ENCODE data around the gene HSPB9. TPM values are rescaled to one million over a fixed set of nuclear protein-coding genes. Genes with fewer than 3 reads are reported as not detected.

Gene HSPB9
- total RNA-seq, 1 experiment from 2014 or later: not detected

GRCh38 chr17:42153919-42154742 lies 31.5 kb downstream of the HSPB9 start:
- H3K4me3 ChIP-seq (ENCODE audit: low read depth, low read length, poor library complexity, severe bottlenecking): peak overlapping the region; percentile 88
- intact Hi-C loops (cut with micrococcal nuclease; ENCODE audit: unreplicated experiment): no loop called here
- H3K27me3 ChIP-seq (replicated peaks; ENCODE audit: insufficient read depth, low read depth, low read length, poor library complexity): no peaks in the 10 kb centered on the region
- DNase-seq (ENCODE audit: low spot score): no peak
- peak overlapping the region; percentile 78 for H3K27ac ChIP-seq (ENCODE audit: low read depth, low read length, poor library complexity, severe bottlenecking)
- CTCF ChIA-PET: no interaction called here
- TF ChIP-seq CTCF (conservative IDR thresholded peaks at IDR 0.05; ENCODE audit: low read depth, low read length): no peak
- no peak for TF ChIP-seq EZH2 (IDR thresholded peaks at IDR 0.05; ENCODE audit: borderline replicate concordance, low read depth, low read length, poor library complexity, severe bottlenecking)
- BruUV-seq (replicated peaks): TSS peak; percentile 46
- no peaks in the 10 kb centered on the region for H3K36me3 ChIP-seq (ENCODE audit: insufficient read depth, low read length, poor library complexity, severe bottlenecking)
- POLR2A ChIA-PET (ENCODE audit: low non-redundant PET): no interaction called here
- no peaks in the 10 kb centered on the region for H3K9me3 ChIP-seq (ENCODE audit: low read depth, low read length, poor library complexity, severe bottlenecking)
- no peaks in the 10 kb centered on the region for H3K4me1 ChIP-seq (ENCODE audit: insufficient read depth, low read length, poor library complexity, severe bottlenecking)

GRCh38 chr17:42155614-42156045 lies 33.0 kb downstream of the HSPB9 start:
- no peak overlapping the region for H3K27ac ChIP-seq (ENCODE audit: low read depth, low read length, poor library complexity, severe bottlenecking)
- no peaks in the 10 kb centered on the region for H3K36me3 ChIP-seq (ENCODE audit: insufficient read depth, low read length, poor library complexity, severe bottlenecking)
- no TSS peak for BruUV-seq (replicated peaks)
- no peaks in the 10 kb centered on the region for H3K27me3 ChIP-seq (replicated peaks; ENCODE audit: insufficient read depth, low read depth, low read length, poor library complexity)
- H3K9me3 ChIP-seq (ENCODE audit: low read depth, low read length, poor library complexity, severe bottlenecking): no peaks in the 10 kb centered on the region
- TF ChIP-seq CTCF (conservative IDR thresholded peaks at IDR 0.05; ENCODE audit: low read depth, low read length): no peak
- no peak for TF ChIP-seq EZH2 (IDR thresholded peaks at IDR 0.05; ENCODE audit: borderline replicate concordance, low read depth, low read length, poor library complexity, severe bottlenecking)
- CTCF ChIA-PET: no interaction called here
- H3K4me1 ChIP-seq (ENCODE audit: insufficient read depth, low read length, poor library complexity, severe bottlenecking): no peaks in the 10 kb centered on the region
- H3K4me3 ChIP-seq (ENCODE audit: low read depth, low read length, poor library complexity, severe bottlenecking): peak overlapping the region; percentile 88
- intact Hi-C loops (cut with micrococcal nuclease; ENCODE audit: unreplicated experiment): no loop called here
- POLR2A ChIA-PET (ENCODE audit: low non-redundant PET): no interaction called here
- no peak for DNase-seq (ENCODE audit: low spot score)

GRCh38 chr17:42159796-42160530 lies 37.4 kb downstream of the HSPB9 start:
- H3K36me3 ChIP-seq (ENCODE audit: insufficient read depth, low read length, poor library complexity, severe bottlenecking): no peaks in the 10 kb centered on the region
- CTCF ChIA-PET: no interaction called here
- POLR2A ChIA-PET (ENCODE audit: low non-redundant PET): no interaction called here
- H3K27me3 ChIP-seq (replicated peaks; ENCODE audit: insufficient read depth, low read depth, low read length, poor library complexity): no peaks in the 10 kb centered on the region
- H3K27ac ChIP-seq (ENCODE audit: low read depth, low read length, poor library complexity, severe bottlenecking): no peak overlapping the region
- DNase-seq (ENCODE audit: low spot score): no peak
- intact Hi-C loops (cut with micrococcal nuclease; ENCODE audit: unreplicated experiment): no loop called here
- no peak overlapping the region for H3K4me3 ChIP-seq (ENCODE audit: low read depth, low read length, poor library complexity, severe bottlenecking)
- TF ChIP-seq EZH2 (IDR thresholded peaks at IDR 0.05; ENCODE audit: borderline replicate concordance, low read depth, low read length, poor library complexity, severe bottlenecking): no peak
- no peak for TF ChIP-seq CTCF (conservative IDR thresholded peaks at IDR 0.05; ENCODE audit: low read depth, low read length)
- no peaks in the 10 kb centered on the region for H3K9me3 ChIP-seq (ENCODE audit: low read depth, low read length, poor library complexity, severe bottlenecking)
- no peaks in the 10 kb centered on the region for H3K4me1 ChIP-seq (ENCODE audit: insufficient read depth, low read length, poor library complexity, severe bottlenecking)
- no TSS peak for BruUV-seq (replicated peaks)
